Ovary (tissue), 9 donors: Measurements from ENCODE around the gene PSMD2. TPM values are rescaled to one million over a fixed set of nuclear protein-coding genes. Genes with fewer than 3 reads are reported as not detected.

Experiments used
- DNase-seq, 5 donors: peaks; one replicate each; pipeline ENCODE4 v3.0.0-alpha.2; 2019 to 2020
- H3K27ac ChIP-seq, 2 donors: fragments of 200-600 bp; one replicate each; pipeline versions ENCODE4 v1.5.1 to v1.8.0; 2019 to 2022
- H3K27me3 ChIP-seq: fragments of 200-600 bp; one replicate; pipeline ENCODE4 v1.8.0; 2022
- H3K36me3 ChIP-seq: fragments of 200-600 bp; sonication (generic); one replicate; pipeline ENCODE4 v1.5.1; 2019
- H3K4me1 ChIP-seq: one replicate; pipeline ENCODE4 v1.8.1; 2013; ENCODE audit warnings: mild to moderate bottlenecking, moderate library complexity; ENCODE audit not compliant: insufficient read depth
- H3K4me3 ChIP-seq: fragments of 200-600 bp; sonication (generic); one replicate; pipeline ENCODE4 v1.5.1; 2017
- H3K9me3 ChIP-seq, 2 donors: fragments of 200-600 bp in 1 of 2; sonication (generic) in 1 of 2; one replicate each; pipeline versions ENCODE4 v1.5.1 to v1.8.1; 2013 to 2019; ENCODE audit warnings: mild to moderate bottlenecking in 1 of 2, moderate library complexity in 1 of 2
- CTCF ChIP-seq, 3 donors: fragments of 450-650 bp in 2 of 3; fragments of 200-600 bp in 1 of 3; IDR thresholded peaks; one replicate each; pipeline versions ENCODE4 v1.5.1 to v1.8.0; 2016 to 2022; ENCODE audit warnings: antibody characterized with exemption in 3 of 3, mild to moderate bottlenecking in 1 of 3
- EP300 ChIP-seq: sonication (generic); formaldehyde crosslinking; IDR thresholded peaks from one replicate; pipeline ENCODE4 v1.6.1; 2017; ENCODE audit warnings: antibody characterized with exemption
- POLR2A ChIP-seq: fragments of 450-650 bp; IDR thresholded peaks from one replicate; pipeline ENCODE4 v1.6.1; 2017; ENCODE audit warnings: antibody characterized with exemption, mild to moderate bottlenecking, moderate library complexity
- WGBS, 3 donors: extraction: QIAGEN DNeasy Blood & Tissue Kit in 1 of 3; methylation state at CpG; one replicate each; pipeline versions ENCODE4 v1.1.5 to v1.1.7; 2013 to 2017; 5-methylcytosine and 5-hydroxymethylcytosine counted together
- intact Hi-C, 4 donors: fragments of 100-400 bp; cut with DNase I; formaldehyde crosslinking; loops; one replicate each; pipeline versions ENCODE4 v1.11.0 to v1.15.1; 2022 to 2023
- polyA plus RNA-seq, 2 donors: library from polyadenylated mRNA; stranded (reverse); fragments of 200-250 nt in 1 of 2; fragments of 350-450 nt in 1 of 2; fragmentation: Illumina TruSeq in 1 of 2; extraction: RNeasy Lipid Tissue Mini Kit (QIAGEN cat#74804) in 1 of 2; gene quantifications; one replicate each; pipeline ENCODE4 v1.2.3, GENCODE V29; 2013 to 2014
- total RNA-seq, 7 donors: library from RNA; depleted of rRNA in 2 of 7; stranded (reverse); fragments of >200 nt in 2 of 7; fragmentation: NEBNext Ultra II Directional in 3 of 7; extraction: Animal tissue kit (Norgen Biotek cat#: 25700) in 3 of 7; gene quantifications; one replicate each; pipeline versions ENCODE4 v1.1.0 to v1.2.4, GENCODE V29; 2016 to 2023
- donor health status: DM: no; HTN: no; CAD: no; lungs with moderate emphysema.
- donor health status: DM: no; HTN: no; CAD: no.
- donor health status: Bipolar disorder and iron deficiency.
- donor health status: DM: yes; HTN: yes; CAD: no.
- donor health status: DM: no; HTN: no; CAD: no.
- donor health status: DM: yes; HTN: yes; CAD: no.

PSMD2 gene
- total and polyA plus RNA-seq, 9 donors = 74.4 to 177 (median 138) TPM

DNA sequence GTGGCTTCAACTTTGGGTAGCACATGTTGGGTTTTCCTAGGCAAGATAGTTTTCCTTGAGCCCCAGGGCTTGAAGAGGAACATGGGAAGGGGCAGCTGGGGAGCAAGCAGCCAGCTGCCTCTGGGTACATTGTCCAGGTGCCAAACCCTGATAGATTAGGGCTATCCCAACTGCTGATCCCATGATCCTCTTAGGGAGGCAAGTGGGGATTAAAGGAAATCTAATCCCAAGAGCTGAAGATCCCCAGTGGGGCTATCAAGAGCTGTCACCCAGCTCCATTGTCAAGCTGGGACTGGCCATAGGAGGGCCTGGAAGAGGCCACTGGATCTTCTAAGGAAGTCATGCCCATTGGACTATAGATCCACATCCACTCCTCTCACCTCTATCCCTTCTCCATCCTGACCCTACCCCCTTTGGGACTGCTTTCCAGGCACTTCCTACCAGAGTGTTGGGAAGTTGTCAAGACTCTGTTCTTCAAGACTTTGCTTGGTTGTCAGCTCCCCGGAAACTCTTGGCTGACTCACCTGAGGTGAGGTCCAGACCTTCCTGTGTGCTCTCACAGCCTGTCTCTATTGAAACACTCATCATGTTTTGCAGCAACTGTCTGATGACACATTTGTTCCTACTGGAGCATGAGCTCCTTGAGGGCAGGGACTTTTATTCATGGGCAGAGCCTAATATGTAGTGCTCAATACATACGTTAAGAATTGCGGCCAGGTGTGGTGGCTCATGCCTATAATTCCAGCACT lies 43.6 kb upstream of the PSMD2 start:
- no peaks in the 10 kb centered on the region for H3K9me3 ChIP-seq
- WGBS, 3 donors = 88 to 95% (median 92%) methylated on average over 3 of the region's 3 CpGs
- H3K4me1 ChIP-seq = peaks cover 6% of the 10 kb centered on the region
- no peaks in the 10 kb centered on the region for H3K27me3 ChIP-seq
- TF ChIP-seq CTCF (IDR thresholded peaks at IDR 0.05) = no peak
- no peak for TF ChIP-seq EP300
- TF ChIP-seq POLR2A = no peak
- intact Hi-C loops = loop anchor here in 1 of 4 donors (10.0 kb wide), 1 partner anchor 361 kb away; no protein-coding TSS in a partner anchor
- no peaks in the 10 kb centered on the region for H3K36me3 ChIP-seq
- DNase-seq = no peak
- H3K4me3 ChIP-seq = no peak overlapping the region
- no peak overlapping the region for H3K27ac ChIP-seq

DNA sequence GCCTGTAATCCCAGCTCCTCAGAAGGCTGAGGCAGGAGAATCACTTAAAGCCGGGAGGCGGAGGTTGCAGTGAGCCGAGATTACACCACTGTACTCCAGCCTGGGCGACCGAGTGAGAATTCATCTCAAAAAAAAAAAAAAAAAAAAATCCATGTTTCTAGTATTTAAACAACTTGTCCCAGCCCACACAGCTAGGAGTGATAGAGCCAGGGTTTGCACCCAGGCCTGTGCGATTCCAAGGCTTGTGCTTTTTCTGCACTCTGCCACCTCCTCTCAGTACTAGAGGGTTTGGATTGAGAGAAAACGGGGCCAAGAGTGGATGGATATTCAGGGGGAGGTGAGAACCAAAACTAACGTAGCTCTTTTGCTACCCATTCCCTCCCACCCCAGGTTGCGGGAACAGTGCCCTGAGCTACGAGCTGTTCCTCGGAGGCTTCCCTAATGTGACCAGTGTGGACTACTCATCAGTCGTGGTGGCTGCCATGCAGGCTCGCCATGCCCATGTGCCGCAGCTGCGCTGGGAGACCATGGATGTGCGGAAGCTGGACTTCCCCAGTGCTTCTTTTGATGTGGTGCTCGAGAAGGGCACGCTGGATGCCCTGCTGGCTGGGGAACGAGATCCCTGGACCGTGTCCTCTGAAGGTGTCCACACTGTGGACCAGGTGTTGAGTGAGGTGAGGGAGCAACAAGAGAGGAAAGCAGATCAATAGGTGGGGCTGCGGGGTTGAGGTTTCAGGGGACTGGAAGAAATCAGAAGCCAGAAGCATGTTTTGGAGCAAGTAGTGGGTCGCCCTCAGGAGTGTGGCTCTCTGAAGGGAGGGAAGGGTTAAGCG lies 41.7 kb upstream of the PSMD2 start:
- Histone ChIP-seq H3K27me3 (no peaks in the 10 kb centered on the region), H3K27ac (no peak overlapping the region), H3K36me3 (no peaks in the 10 kb centered on the region), H3K4me1 (peaks cover 13% of the 10 kb centered on the region), H3K9me3 (no peaks in the 10 kb centered on the region), H3K4me3 (no peak overlapping the region)
- 88 to 92% (median 90%) methylated on average over 23 of the region's 23 CpGs for WGBS, 3 donors
- TF ChIP-seq CTCF (IDR thresholded peaks at IDR 0.05) = no peak
- no peak for DNase-seq
- intact Hi-C loops = loop anchor here in 1 of 4 donors (10.0 kb wide), 1 partner anchor 362 kb away; no protein-coding TSS in a partner anchor

GRCh38 chr3:184258926-184259325 lies 40.1 kb upstream of the PSMD2 start:
- H3K4me1 ChIP-seq = peaks cover 13% of the 10 kb centered on the region
- WGBS, 3 donors = 80 to 86% (median 85%) methylated on average over 5 of the region's 5 CpGs
- TF ChIP-seq CTCF (IDR thresholded peaks at IDR 0.05) = no peak
- no peak for TF ChIP-seq EP300
- no peak for TF ChIP-seq POLR2A
- H3K27ac ChIP-seq = no peak overlapping the region
- H3K36me3 ChIP-seq = no peaks in the 10 kb centered on the region
- no peak overlapping the region for H3K4me3 ChIP-seq
- intact Hi-C loops = loop anchor here in 1 of 4 donors (10.0 kb wide), 1 partner anchor 364 kb away; no protein-coding TSS in a partner anchor
- H3K27me3 ChIP-seq = peaks cover 5% of the 10 kb centered on the region
- no peaks in the 10 kb centered on the region for H3K9me3 ChIP-seq
- DNase-seq = no peak

GRCh38 chr3:184259396-184259877 lies 39.6 kb upstream of the PSMD2 start:
- Histone ChIP-seq H3K4me1 (peaks cover 13% of the 10 kb centered on the region), H3K27me3 (peaks cover 5% of the 10 kb centered on the region), H3K36me3 (no peaks in the 10 kb centered on the region), H3K27ac (no peak overlapping the region), H3K4me3 (no peak overlapping the region), H3K9me3 (no peaks in the 10 kb centered on the region)
- TF ChIP-seq EP300 = no peak
- TF ChIP-seq CTCF (IDR thresholded peaks at IDR 0.05) = no peak
- no peak for TF ChIP-seq POLR2A
- WGBS, 3 donors = 5 to 16% (median 10%) methylated on average over 19 to 28 of the region's 28 CpGs
- intact Hi-C loops = loop anchor here in 1 of 4 donors (10.0 kb wide), 1 partner anchor 365 kb away; no protein-coding TSS in a partner anchor
- DNase-seq = peak in 1 of 5 donors; percentile 40
